GM12872 (cell line): ENCODE measurements around the gene TUBB4B.

ENCODE experiments used
- TF ChIP-seq, protein P1 (sequence below): IDR thresholded peaks from 3 replicates; pipeline ENCODE4 v1.5.1; 2011; ENCODE audit warnings: low read depth, mild to moderate bottlenecking, low read length, moderate library complexity; ENCODE audit not compliant: insufficient read depth

TUBB4B gene

GRCh38 chr9:137228968-137229896 lies 11.9 kb upstream of the TUBB4B start:
- TF ChIP-seq, protein P1, sequence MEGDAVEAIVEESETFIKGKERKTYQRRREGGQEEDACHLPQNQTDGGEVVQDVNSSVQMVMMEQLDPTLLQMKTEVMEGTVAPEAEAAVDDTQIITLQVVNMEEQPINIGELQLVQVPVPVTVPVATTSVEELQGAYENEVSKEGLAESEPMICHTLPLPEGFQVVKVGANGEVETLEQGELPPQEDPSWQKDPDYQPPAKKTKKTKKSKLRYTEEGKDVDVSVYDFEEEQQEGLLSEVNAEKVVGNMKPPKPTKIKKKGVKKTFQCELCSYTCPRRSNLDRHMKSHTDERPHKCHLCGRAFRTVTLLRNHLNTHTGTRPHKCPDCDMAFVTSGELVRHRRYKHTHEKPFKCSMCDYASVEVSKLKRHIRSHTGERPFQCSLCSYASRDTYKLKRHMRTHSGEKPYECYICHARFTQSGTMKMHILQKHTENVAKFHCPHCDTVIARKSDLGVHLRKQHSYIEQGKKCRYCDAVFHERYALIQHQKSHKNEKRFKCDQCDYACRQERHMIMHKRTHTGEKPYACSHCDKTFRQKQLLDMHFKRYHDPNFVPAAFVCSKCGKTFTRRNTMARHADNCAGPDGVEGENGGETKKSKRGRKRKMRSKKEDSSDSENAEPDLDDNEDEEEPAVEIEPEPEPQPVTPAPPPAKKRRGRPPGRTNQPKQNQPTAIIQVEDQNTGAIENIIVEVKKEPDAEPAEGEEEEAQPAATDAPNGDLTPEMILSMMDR: no peak

DNA sequence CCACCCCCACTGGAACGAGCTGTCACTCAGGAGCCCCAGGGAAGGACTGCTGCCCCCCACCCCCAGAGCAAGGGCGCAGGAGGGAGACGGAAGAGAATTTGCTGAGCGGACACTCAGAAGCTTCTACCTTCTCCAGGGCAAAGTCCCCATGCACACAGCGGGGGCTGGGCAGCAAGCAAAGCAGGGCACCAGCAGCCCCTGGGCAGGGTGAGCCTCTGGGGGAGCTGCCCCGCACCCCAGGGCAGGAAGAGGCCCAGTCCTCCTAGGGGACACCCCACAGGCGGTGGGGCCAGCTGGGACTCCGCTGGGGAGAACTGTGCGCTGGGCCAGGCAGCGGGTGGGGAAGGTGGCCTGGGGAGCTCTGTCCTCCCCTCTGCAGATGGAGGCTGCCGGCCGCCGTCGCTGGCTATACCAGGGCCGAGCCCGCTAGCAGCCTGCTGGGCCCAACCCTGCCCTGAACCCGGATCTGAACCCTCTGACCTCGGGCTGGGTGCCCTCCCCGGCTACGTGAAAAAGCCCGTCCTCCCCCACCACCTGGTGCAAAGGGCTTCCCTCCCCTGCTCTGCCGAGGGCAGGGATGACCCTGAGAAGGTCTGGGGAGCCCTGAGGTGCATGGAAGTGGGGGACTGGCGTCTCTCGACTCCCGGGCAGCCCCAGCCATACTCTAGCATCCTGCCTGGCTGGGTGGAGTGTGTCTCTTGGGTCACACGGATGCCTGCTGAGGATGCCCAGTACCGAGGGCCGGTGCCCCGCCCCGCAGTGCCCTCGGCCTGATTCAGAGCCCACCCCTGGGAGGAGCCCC lies 11.0 kb upstream of the TUBB4B start:
- TF ChIP-seq, protein P1: no peak

DNA sequence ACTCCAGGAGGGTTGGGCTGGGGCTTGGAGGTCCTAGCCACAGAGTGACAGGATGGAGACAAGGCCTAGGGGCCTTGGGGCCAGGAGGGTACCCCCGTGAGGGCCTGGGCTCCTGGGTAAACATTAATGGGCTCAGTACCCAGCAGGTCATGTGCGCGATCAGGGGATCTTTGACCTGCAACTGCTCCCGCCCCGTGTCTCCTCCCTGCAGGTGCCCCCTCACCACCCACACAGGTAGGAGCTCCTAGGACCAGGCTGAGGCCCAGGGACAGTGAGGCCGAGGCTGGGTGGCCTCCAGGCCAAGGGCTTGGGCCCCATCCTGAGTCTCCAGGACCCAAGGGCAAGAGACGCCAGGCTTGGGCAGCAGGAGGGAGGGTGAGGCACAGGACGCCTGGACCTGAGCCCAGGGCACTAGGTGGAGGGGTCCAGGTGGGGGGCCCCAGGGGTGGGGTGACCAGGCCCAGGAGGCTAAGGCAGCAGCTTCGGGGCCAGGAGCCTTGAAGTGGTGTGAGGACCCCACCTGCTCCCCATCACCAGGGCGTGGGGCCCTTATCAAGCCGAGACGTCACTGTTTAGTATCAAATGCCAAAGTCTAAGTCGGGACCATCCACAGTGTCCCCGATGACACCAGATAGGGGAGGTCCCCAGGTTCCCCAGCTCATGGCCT lies 10.2 kb upstream of the TUBB4B start, which contains the start of gene SLC34A3:
TSS of gene SLC34A3 (plus strand) at position 197 of the 667 bp plus-strand sequence. CDS start 802 bp downstream, outside the sequence.
- TF ChIP-seq, protein P1: no peak

DNA sequence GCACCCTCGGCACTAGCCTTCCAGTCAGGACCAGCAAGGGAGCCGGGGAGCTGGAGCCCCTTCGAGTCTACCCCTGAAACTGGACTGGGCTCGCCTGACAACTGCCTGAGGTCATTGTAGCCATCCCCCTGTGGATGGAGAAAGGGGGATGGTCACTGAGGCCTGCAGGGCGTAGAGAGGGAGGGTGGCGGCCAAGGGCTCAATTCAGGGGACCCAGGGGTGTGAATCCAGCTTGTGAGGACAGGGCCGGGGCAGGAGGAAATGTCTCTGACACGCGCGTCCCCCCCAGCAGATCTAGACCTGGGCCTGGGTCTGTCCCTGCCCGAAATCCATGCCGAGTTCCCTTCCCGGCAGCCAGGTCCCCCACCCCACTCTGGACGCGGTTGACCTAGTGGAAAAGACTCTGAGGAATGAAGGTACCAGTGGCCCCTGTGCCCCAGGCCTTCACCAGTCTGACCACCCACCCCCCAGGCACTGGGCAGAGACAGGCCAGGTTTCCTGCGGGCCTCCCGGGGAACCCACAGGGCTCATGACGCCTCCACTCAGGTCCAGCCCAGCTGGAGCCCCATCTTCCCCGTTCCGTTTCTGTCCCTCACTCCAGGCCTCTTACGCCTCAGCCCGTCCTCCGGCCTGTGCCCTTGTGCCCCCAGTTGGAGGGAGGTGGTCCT lies 9.6 kb upstream of the TUBB4B start:
- TF ChIP-seq, protein P1: no peak

DNA sequence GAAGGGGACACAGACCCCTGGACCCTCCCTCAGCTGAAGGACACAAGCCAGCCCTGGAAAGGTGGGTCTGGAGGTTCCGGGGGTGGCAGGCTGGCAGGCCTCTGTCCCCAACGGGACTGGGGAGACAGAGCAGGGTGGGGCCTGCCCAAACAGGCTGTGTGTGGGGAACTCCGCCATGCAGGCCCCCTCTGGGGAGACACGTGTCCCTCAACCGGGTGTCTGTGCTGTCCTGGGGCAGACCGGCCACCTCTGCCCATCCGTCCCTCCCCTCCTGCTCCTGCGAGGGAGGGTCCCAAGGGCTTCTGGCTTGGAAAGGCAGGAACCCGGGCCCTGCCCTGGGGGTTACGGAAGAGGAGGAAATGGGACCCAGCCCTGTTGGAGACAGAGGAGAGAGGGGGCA lies 9.0 kb upstream of the TUBB4B start:
- TF ChIP-seq, protein P1: no peak

GRCh38 chr9:137232510-137232909 lies 8.6 kb upstream of the TUBB4B start:
- TF ChIP-seq, protein P1: no peak
